Upper lobe of left lung (tissue), 4 donors: ENCODE measurements around the gene NAT9.

Experiments
- CTCF ChIP-seq, 6 experiments: fragments of 450-650 bp in 4 of 6; fragments of 200-600 bp in 2 of 6; sonication (generic) in 2 of 6; IDR thresholded peaks; one replicate each; pipeline ENCODE4 v1.5.1; 2016 to 2019; ENCODE audit warnings: antibody characterized with exemption in 6 of 6
- POLR2A ChIP-seq, 4 donors: fragments of 450-650 bp; IDR thresholded peaks; one replicate each; pipeline ENCODE4 v1.5.1; 2016 to 2017; ENCODE audit warnings: antibody characterized with exemption in 4 of 4, mild to moderate bottlenecking in 2 of 4

GRCh38 chr17:74796211-74796610 lies 20.1 kb upstream of the NAT9 start:
- TF ChIP-seq CTCF (IDR thresholded peaks at IDR 0.05) (no peak), POLR2A (IDR thresholded peaks at IDR 0.05) (no peak)
